ENCODE measurements around the gene ELOVL4.
A peak's percentile ranks its signal among the peaks of the same experiment; 100 is the strongest.

The ELOVL4 gene

GRCh38 chr6:79895382-79896074, 51.8 kb downstream of the ELOVL4 start:
- no peak for DNase-seq (ENCODE audit: low read depth)
- TF ChIP-seq CTCF (IDR thresholded peaks at IDR 0.05; ENCODE audit: low read depth, low read length) (no peak), MYC (IDR thresholded peaks at IDR 0.05; ENCODE audit: low read depth, low read length) (no peak), MAX (IDR thresholded peaks at IDR 0.05; ENCODE audit: low read depth, low read length) (no peak), POLR2A (IDR thresholded peaks at IDR 0.05; ENCODE audit: extremely low read depth, insufficient read length) (no peak)
- no peak overlapping the region for H3K4me3 ChIP-seq (ENCODE audit: low read depth, low read length)

GRCh38 chr6:79894939-79895338, 52.4 kb downstream of the ELOVL4 start:
- TF ChIP-seq MYC (IDR thresholded peaks at IDR 0.05; ENCODE audit: low read depth, low read length) (no peak), CTCF (IDR thresholded peaks at IDR 0.05; ENCODE audit: low read depth, low read length) (no peak), MAX (IDR thresholded peaks at IDR 0.05; ENCODE audit: low read depth, low read length) (no peak), POLR2A (IDR thresholded peaks at IDR 0.05; ENCODE audit: extremely low read depth, insufficient read length) (no peak)
- DNase-seq (ENCODE audit: low read depth) = no peak
- no peak overlapping the region for H3K4me3 ChIP-seq (ENCODE audit: low read depth, low read length)

- TF ChIP-seq POLR2A (IDR thresholded peaks at IDR 0.05; ENCODE audit: extremely low read depth, insufficient read length) = no peak
- TF ChIP-seq MAX (IDR thresholded peaks at IDR 0.05; ENCODE audit: low read depth, low read length) = no peak
- no peak for TF ChIP-seq CTCF (IDR thresholded peaks at IDR 0.05; ENCODE audit: low read depth, low read length)
- no peak for TF ChIP-seq MYC (IDR thresholded peaks at IDR 0.05; ENCODE audit: low read depth, low read length)
These were observed 58.8 kb downstream of the ELOVL4 start for GRCh38 chr6:79888587-79888986.

GRCh38 chr6:79878142-79878748, 69.1 kb downstream of the ELOVL4 start:
- H3K4me3 ChIP-seq (ENCODE audit: low read depth, low read length) = no peak overlapping the region
- no peak for TF ChIP-seq POLR2A (IDR thresholded peaks at IDR 0.05; ENCODE audit: extremely low read depth, insufficient read length)
- no peak for TF ChIP-seq MAX (IDR thresholded peaks at IDR 0.05; ENCODE audit: low read depth, low read length)
- TF ChIP-seq CTCF (IDR thresholded peaks at IDR 0.05; ENCODE audit: low read depth, low read length) = no peak
- TF ChIP-seq MYC (IDR thresholded peaks at IDR 0.05; ENCODE audit: low read depth, low read length) = no peak
- DNase-seq (ENCODE audit: low read depth) = no peak

More at GRCh38 chr6:79888587-79888986, 58.8 kb downstream of the ELOVL4 start:
- H3K4me3 ChIP-seq (ENCODE audit: low read depth, low read length) = no peak overlapping the region
- no peak for DNase-seq (ENCODE audit: low read depth)

- no peak for TF ChIP-seq CTCF (IDR thresholded peaks at IDR 0.05; ENCODE audit: low read depth, low read length)
- no peak for TF ChIP-seq MAX (IDR thresholded peaks at IDR 0.05; ENCODE audit: low read depth, low read length)
- no peak for TF ChIP-seq MYC (IDR thresholded peaks at IDR 0.05; ENCODE audit: low read depth, low read length)
- TF ChIP-seq POLR2A (IDR thresholded peaks at IDR 0.05; ENCODE audit: extremely low read depth, insufficient read length) = no peak
- H3K4me3 ChIP-seq (ENCODE audit: low read depth, low read length) = no peak overlapping the region
- peak; percentile 75 for DNase-seq (ENCODE audit: low read depth)
These were observed 72.7 kb downstream of the ELOVL4 start for GRCh38 chr6:79874531-79875134.
